22Rv1 (cell line): Measurements from ENCODE around the gene PRX.

Experiments
- ZFX ChIP-seq: fragments of 450-650 bp; IDR thresholded peaks from 2 replicates; pipeline ENCODE4 v1.6.1; 2017; ENCODE audit warnings: antibody characterized with exemption, borderline replicate concordance
- TF ChIP-seq, protein P1 (sequence below): fragments of 450-650 bp; IDR thresholded peaks from 2 replicates; pipeline ENCODE4 v1.5.1; 2017; ENCODE audit warnings: mild to moderate bottlenecking

DNA sequence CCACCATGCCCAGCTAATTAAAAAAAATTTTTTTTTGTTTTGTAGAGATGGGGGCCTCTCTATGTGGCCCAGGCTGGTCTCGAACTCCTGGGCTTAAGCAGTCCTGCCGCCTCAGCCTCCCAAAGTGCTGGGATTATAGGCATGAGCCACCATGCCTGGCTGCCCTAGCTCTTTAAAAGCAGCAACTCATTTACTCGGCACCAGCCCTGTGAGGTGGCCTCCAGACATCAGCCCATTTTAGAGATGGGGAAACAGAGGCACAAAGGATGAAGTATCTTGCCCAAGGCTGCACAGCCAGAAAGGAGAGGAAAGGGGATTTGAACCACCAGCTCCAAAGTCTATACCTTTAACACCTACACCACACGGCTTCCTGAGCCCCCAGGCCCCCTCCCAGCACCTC, 312 bp downstream of the PRX start:
- TF ChIP-seq, protein P1, sequence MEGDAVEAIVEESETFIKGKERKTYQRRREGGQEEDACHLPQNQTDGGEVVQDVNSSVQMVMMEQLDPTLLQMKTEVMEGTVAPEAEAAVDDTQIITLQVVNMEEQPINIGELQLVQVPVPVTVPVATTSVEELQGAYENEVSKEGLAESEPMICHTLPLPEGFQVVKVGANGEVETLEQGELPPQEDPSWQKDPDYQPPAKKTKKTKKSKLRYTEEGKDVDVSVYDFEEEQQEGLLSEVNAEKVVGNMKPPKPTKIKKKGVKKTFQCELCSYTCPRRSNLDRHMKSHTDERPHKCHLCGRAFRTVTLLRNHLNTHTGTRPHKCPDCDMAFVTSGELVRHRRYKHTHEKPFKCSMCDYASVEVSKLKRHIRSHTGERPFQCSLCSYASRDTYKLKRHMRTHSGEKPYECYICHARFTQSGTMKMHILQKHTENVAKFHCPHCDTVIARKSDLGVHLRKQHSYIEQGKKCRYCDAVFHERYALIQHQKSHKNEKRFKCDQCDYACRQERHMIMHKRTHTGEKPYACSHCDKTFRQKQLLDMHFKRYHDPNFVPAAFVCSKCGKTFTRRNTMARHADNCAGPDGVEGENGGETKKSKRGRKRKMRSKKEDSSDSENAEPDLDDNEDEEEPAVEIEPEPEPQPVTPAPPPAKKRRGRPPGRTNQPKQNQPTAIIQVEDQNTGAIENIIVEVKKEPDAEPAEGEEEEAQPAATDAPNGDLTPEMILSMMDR, result no peak
- no peak for TF ChIP-seq ZFX
